Progenitor cell of endocrine pancreas (in vitro differentiated cells): ENCODE data around the gene UNC93B1. TPM values are rescaled to one million over a fixed set of nuclear protein-coding genes. Genes with fewer than 3 reads are reported as not detected.

Source experiments
- DNase-seq: peaks from one replicate; pipeline ENCODE4 v3.0.0; 2021; ENCODE audit warnings: low spot score; ENCODE audit not compliant: unreplicated experiment
- H3K27ac Mint-ChIP-seq: 2 replicates; pipeline ENCODE4 v1.8.0; 2021; ENCODE audit warnings: mild to moderate bottlenecking, moderate library complexity, mixed read lengths
- H3K27me3 Mint-ChIP-seq: 2 replicates; pipeline ENCODE4 v1.8.0; 2021; ENCODE audit warnings: mixed read lengths
- H3K36me3 Mint-ChIP-seq: 2 replicates; pipeline ENCODE4 v1.8.0; 2022; ENCODE audit warnings: mixed read lengths; ENCODE audit not compliant: insufficient read depth
- H3K4me1 Mint-ChIP-seq: 2 replicates; pipeline ENCODE4 v1.8.0; 2021; ENCODE audit warnings: low read depth, mixed read lengths
- H3K4me3 Mint-ChIP-seq: 2 replicates; pipeline ENCODE4 v1.8.0; 2021; ENCODE audit warnings: low read depth, mild to moderate bottlenecking, moderate library complexity, mixed read lengths
- H3K9me3 Mint-ChIP-seq: 2 replicates; pipeline ENCODE4 v1.8.0; 2021; ENCODE audit warnings: low read depth, mixed read lengths
- CTCF ChIP-seq: fragments of 200-600 bp; sonication (generic); IDR thresholded peaks from one replicate; pipeline ENCODE4 v1.5.0; 2021; ENCODE audit warnings: antibody characterized with exemption, mild to moderate bottlenecking; ENCODE audit not compliant: unreplicated experiment
- total RNA-seq: library from RNA; stranded (reverse); gene quantifications from 2 replicates; pipeline ENCODE4 v1.2.1, GENCODE V29; 2021

UNC93B1 gene
- total RNA-seq, 1 donor from 2014 or later = 8.0 TPM

DNA sequence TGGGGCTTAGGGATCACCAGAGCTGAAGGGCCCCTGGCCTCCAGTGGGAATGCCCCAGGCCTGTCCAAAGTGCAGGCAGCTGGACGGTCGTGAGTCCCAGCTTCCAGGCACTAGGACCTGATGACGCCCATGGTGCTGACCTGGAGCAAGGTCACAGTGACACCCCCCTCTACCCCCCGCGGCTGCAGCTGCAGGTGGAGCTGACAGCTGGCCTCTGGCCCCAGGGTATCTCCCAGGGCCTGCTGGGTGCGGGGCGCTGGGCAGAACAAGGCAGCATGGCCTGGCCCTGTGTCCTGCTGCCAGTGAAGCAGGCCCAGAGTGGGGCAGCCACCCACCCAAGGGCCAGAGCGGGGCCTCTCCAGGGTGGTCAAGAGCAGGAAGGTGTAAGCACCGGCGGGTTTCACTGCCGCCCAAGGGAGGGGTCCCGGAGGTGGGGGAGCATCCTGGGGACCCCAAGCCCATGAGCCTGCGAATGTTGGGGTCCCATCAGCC, 34.4 kb upstream of the UNC93B1 start:
- Mint-ChIP-seq H3K27me3 (no peaks in the 10 kb centered on the region), H3K36me3 (no peaks in the 10 kb centered on the region), H3K4me1 (peaks cover 2% of the 10 kb centered on the region), H3K27ac (no peak overlapping the region), H3K9me3 (no peaks in the 10 kb centered on the region), H3K4me3 (no peak overlapping the region)
- no peak for DNase-seq
- TF ChIP-seq CTCF = no peak

DNA sequence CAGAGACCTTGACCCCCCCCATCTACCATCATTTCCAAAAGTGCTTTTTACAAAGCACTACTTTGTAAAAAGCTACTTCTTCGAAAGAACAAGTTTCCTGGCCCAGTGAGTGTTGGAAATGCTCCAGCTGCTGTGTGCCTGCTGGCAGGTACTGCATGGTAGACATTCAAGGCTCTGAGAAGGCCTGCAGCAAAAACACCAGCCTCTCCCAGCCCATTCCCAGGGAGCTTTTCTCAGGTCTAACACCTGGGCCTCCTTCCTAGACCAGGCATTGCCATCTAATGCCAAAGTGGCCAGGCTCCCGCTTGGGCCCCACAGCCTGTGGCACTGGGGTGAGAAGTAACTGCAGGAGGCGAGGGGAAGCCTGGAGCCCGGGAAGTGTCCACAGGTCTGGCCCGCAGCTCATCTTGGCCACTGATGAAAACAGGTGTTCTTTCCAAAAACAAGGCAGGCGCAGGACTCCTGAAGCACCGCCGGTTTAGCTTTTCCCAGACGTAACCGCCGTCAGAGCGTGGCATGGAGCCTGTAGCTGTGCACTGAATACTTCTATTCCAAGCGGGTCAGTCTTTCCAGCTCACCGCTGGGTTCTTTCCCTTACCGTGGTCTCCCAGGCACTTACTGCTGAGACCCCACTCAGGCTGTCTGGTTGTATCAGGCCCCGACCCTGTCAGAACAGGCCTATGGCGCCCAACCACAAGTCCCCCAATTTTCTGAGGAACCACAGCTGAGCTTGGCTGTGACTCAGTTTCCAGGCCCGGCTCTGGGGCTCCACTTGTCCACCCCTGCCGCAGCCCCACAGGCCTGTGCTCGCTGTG, 33.7 kb upstream of the UNC93B1 start:
- no peaks in the 10 kb centered on the region for H3K36me3 Mint-ChIP-seq
- no peaks in the 10 kb centered on the region for H3K27me3 Mint-ChIP-seq
- no peak for DNase-seq
- no peak overlapping the region for H3K27ac Mint-ChIP-seq
- H3K4me3 Mint-ChIP-seq = no peak overlapping the region
- TF ChIP-seq CTCF = no peak
- no peaks in the 10 kb centered on the region for H3K9me3 Mint-ChIP-seq
- H3K4me1 Mint-ChIP-seq = peaks cover 2% of the 10 kb centered on the region

DNA sequence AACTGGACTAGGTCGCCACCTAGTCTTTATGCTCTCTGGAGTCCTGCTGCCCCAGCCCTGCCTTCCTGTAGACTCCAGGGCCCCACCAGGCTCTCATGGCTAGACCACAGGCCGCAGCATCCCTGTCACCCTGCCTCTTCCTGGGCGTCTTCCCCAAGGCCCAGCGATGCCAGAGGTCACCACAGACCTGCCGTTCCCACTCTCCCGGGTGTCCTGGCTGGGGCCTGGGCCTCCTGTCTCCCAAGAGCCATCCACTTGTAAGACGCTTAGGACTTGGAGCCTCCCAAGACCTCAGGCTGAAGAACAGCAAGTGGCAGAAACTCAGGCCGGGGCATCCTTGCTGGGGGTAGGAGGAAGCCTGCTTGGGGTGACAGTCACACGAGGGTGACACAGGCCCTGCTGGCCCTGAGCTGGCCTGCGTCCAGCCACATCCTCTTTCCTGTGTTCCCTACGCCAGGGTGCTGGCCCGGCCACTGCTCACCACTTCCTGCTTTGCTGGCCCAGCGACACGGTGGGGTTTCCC, 32.9 kb upstream of the UNC93B1 start:
- DNase-seq = no peak
- H3K4me1 Mint-ChIP-seq = peaks cover 3% of the 10 kb centered on the region
- H3K27me3 Mint-ChIP-seq = no peaks in the 10 kb centered on the region
- H3K9me3 Mint-ChIP-seq = no peaks in the 10 kb centered on the region
- H3K36me3 Mint-ChIP-seq = no peaks in the 10 kb centered on the region
- no peak overlapping the region for H3K4me3 Mint-ChIP-seq
- peak overlapping the region; percentile 62 for H3K27ac Mint-ChIP-seq
- TF ChIP-seq CTCF = no peak

- Mint-ChIP-seq H3K36me3 (no peaks in the 10 kb centered on the region), H3K27ac (no peak overlapping the region), H3K4me1 (peaks cover 5% of the 10 kb centered on the region), H3K4me3 (no peak overlapping the region), H3K27me3 (no peaks in the 10 kb centered on the region), H3K9me3 (no peaks in the 10 kb centered on the region)
- no peak for TF ChIP-seq CTCF
- no peak for DNase-seq
Observed at GRCh38 chr11:68036141-68036716, 32.3 kb upstream of the UNC93B1 start.

DNA sequence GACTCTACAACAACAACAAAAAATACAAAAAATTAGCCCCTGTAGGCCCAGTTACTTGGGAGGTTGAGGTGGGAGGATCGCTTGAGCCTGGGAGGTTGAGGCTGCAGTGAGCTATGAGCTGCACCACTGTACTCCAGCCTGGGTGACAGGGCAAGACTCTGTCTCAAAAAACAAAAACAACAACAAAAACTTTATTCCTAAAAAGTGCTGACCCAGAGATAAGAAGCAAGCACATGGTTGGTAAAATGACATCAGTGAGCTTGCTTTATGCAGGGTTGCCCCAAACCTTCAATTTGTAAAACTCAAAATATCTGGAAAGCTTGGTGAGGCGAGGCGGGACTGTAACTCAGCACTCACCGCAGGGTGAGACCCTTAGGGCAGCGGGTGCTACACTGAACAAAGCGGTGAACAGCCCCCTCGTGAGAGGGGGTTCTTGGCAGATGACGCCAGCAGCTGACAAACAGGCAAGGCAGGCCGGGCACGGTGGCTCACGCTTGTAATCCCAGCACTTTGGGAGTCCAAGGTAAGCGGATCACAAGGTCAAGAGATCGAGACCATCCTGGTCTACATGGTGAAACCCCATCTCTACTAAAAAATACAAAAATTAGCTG, 31.5 kb upstream of the UNC93B1 start:
- Mint-ChIP-seq H3K4me3 (no peak overlapping the region), H3K36me3 (no peaks in the 10 kb centered on the region), H3K27me3 (no peaks in the 10 kb centered on the region), H3K27ac (no peak overlapping the region), H3K4me1 (peaks cover 5% of the 10 kb centered on the region), H3K9me3 (no peaks in the 10 kb centered on the region)
- no peak for DNase-seq
- no peak for TF ChIP-seq CTCF
